HUDEP-2 (cell line): ENCODE data around the gene SNX24.

ENCODE experiments used
- DNase-seq, 76 experiments: peaks; one replicate each; lab custom pipeline; 2025; ENCODE audit not compliant: unreplicated experiment in 76 of 76; lab: John Stamatoyannopoulos, UW

Gene SNX24

GRCh38 chr5:122999947-123000563 is 154.6 kb downstream of the SNX24 start:
- DNase-seq, result peak in 69 of 76 experiments; percentile 3 to 74 (median 44)

- no peak for DNase-seq
Observed at GRCh38 chr5:123000731-123001130, 155.3 kb downstream of the SNX24 start.

GRCh38 chr5:123001808-123002207 is 156.4 kb downstream of the SNX24 start:
- DNase-seq, result no peak

- DNase-seq, result no peak
Observed at GRCh38 chr5:123007182-123007581, 161.8 kb downstream of the SNX24 start.

GRCh38 chr5:123007754-123008153 is 162.3 kb downstream of the SNX24 start:
- DNase-seq, result no peak

- no peak for DNase-seq
Observed at GRCh38 chr5:123012321-123012720, 166.9 kb downstream of the SNX24 start.

GRCh38 chr5:123014689-123015088 is 169.3 kb downstream of the SNX24 start:
- no peak for DNase-seq

GRCh38 chr5:123028222-123028621 is 182.8 kb downstream of the SNX24 start:
- no peak for DNase-seq

- no peak for DNase-seq
Observed at GRCh38 chr5:123033157-123033671, 187.8 kb downstream of the SNX24 start.

GRCh38 chr5:123035360-123035917 is 190.0 kb downstream of the SNX24 start:
- DNase-seq, result peak in 34 of 76 experiments; percentile 2 to 36 (median 15)

GRCh38 chr5:123035918-123036390 is 190.5 kb downstream of the SNX24 start:
- peak in 3 of 76 experiments; percentile 10 to 28 (median 16) for DNase-seq

- DNase-seq, result peak in 34 of 76 experiments; percentile 5 to 46 (median 18)
Observed at GRCh38 chr5:123036391-123037103, 191.1 kb downstream of the SNX24 start, which contains the start of gene PPIC. Gene PPIC, minus strand, starts transcription at chr5:123036725. Its CDS starts 100 bp downstream, at chr5:123036625.

- peak in 3 of 76 experiments; percentile 13 to 19 (median 18) for DNase-seq
Observed at GRCh38 chr5:123037104-123037418, 191.6 kb downstream of the SNX24 start.

GRCh38 chr5:123039673-123040072 is 194.3 kb downstream of the SNX24 start:
- no peak for DNase-seq

GRCh38 chr5:123044926-123045617 is 199.7 kb downstream of the SNX24 start:
- DNase-seq, result no peak

- no peak for DNase-seq
Observed at GRCh38 chr5:123046222-123046621, 200.8 kb downstream of the SNX24 start.

GRCh38 chr5:123047706-123048105 is 202.3 kb downstream of the SNX24 start:
- no peak for DNase-seq

- DNase-seq, result no peak
Observed at GRCh38 chr5:123051206-123051605, 205.8 kb downstream of the SNX24 start.
